Stimulated activated CD4-positive, alpha-beta T cell treated with anti-CD3 and anti-CD28 coated beads, Interleukin-1b, Interleukin-23, amount 100 ng/mL, for 24 hours (primary cell): ENCODE data around the gene HNRNPA2B1.
"Not testable (repeated sequence)": the region's sequence is repeated elsewhere in the genome, so short reads cannot be mapped to it uniquely, and the experiment has no call there.

Experiments
- DNase-seq, 4 experiments: peaks; one replicate each; pipeline ENCODE4 v3.0.0-alpha.2; 2020; ENCODE audit warnings: low read depth in 4 of 4, low spot score in 1 of 4

The HNRNPA2B1 gene

GRCh38 chr7:26198133-26198780, 2.3 kb downstream of the HNRNPA2B1 start:
- DNase-seq: no peak

GRCh38 chr7:26197153-26198115, 3.1 kb downstream of the HNRNPA2B1 start:
- DNase-seq: no peak

- DNase-seq: no peak
These were observed 4.5 kb downstream of the HNRNPA2B1 start for GRCh38 chr7:26195867-26196657.

DNA sequence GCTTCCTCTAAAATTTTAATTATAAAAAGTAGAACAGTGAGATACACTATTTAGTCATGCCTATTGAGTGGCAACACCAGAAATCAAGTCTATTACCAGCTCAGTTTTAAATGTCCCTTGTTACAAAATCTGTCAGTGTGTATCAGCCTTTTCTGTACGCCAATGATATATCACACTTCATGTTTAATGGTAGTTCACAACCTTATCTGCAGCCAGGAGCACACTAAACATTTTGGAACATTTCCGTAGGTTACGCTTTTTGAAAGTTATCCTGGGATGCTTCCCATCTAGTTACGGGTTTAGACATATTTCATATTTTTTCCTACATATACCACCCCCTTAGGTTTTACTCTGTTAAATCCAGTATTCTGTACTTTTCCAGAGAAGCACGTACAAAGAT, 5.4 kb downstream of the HNRNPA2B1 start:
- no peak for DNase-seq

- not testable (repeated sequence) for DNase-seq
These were observed 5.8 kb downstream of the HNRNPA2B1 start for GRCh38 chr7:26194764-26195163.

DNA sequence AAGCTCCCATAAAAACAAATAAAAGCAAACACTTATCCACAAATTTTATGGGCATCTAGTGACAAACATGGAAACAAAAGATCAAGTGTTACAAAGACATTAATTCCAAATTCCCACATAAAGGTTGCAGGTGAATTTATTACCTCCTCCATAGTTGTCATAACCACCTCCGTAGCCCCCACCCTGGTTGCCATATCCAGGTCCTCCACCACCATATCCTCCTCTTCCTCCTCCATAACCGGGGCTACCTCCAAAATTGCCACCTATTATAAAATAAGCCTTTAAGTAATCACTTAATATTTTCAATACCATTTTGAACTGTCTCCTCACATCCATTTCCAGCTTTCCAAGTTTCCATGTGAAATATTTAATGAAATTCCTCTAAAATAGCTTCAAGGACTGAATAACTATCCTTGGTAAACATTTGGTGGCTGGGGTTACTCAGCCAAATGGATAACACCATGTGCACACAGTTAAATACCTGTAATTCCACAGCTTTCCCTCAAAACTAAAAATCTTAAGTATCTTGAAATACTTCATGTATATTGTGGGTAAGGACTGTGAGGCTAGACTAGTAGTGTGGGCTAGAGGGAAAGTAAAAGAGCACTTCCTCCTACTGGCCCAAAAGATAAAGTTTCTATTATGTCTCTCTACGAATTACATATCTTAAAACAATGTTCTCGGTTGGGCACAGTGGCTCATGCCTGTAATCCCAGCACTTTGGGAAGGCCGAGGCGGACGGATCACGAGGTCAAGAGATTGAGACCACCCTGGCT, 6.9 kb downstream of the HNRNPA2B1 start:
- DNase-seq: no peak

DNA sequence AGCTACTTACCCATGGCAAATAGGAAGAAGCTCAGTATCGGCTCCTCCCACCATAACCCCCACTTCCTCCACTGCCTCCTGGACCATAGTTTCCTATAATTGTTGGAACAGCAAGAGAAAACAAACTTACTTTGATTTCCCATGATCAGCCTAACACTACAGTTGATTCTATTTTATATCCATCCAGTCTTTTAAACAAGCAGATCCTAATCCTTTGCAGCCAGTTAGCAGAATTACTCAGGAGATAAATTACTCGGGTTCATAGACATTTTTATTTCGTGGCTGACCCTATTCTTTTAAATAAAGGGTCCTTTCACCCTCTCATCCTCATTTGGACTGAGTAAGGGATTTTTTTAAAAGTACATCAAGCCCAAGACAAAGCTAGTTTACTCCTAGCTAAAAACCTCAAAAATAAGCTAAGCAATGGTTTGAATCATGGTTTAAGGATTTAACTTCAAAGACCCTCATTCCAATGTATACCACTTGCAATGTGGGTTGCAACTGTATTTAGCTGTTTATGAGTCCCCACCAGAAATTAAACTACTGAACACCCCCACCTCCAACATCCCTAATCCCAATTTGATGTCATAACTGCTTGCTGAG, 8.0 kb downstream of the HNRNPA2B1 start:
- DNase-seq: no peak

GRCh38 chr7:26191974-26192479, 8.5 kb downstream of the HNRNPA2B1 start:
- DNase-seq: no peak

DNA sequence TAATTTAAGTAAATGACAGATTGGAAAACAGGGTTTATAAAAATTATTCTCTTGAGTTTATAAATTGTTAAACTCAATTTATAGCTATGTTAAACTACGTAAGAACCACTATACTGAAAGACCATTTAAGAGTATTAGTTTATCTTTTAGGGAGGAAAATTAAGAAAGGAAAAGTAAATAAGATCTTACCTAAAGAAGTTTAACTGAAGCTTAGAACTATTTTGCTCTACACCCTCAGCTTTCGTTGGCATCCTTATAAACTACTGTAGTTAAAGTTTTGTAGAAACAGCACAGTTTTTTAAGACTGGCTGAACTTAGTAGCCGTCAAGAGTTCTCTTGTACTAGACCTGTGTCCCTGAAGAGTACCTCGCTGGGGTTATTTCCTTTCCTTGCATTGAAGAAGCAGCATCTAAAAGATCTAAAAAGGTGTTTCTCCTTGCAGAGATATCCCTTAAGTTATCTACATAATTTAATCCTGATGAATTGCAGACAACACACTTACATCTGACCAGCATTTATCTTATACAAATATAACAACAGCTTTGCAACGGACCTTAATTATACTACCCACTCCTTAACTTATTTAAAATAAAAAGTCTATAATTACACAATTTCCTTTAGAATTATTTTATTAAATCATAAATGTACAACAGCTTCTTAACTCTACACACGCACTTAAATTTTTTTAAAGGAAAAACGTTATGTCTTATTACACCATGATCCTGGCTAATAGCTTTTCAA, 9.1 kb downstream of the HNRNPA2B1 start:
- no peak for DNase-seq

DNA sequence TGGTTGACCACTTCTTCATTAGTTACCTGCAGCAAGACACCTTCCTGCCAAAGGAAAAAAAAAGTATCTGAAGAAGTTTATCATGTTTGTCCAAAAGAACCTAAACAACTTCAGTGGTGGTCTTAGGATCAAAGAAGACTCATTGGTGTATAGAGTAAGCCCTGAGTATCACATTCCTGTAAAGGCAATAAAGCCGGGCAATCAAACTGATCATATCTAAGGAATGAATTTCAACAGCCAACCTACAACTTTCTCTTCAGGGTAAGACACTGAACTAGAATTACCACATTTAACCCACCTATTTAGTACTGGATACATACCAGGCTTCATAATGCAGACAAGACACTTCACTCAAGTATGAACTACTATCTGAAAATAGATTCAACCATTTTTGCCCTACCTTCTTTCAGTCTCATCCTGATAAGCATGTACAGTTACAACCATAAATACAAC, 10.1 kb downstream of the HNRNPA2B1 start:
- no peak for DNase-seq

DNA sequence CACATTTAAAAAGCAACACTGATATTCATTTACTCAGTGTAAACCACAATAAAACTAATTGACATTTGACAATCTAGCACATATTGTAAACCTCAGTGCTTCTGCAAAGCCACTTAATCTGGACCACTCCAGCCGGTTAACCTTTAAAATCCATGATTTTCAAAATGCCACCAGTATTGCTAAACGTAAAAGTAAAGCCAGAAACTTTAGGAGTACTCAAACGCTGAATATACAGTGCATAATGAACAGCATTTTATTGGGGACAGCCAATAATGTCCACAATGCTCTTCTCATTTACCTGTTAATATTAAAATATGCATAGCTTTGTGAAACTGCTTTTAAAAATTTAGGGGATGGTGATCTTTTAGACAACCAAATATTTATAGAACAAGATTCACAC, 10.8 kb downstream of the HNRNPA2B1 start:
- no peak for DNase-seq

DNA sequence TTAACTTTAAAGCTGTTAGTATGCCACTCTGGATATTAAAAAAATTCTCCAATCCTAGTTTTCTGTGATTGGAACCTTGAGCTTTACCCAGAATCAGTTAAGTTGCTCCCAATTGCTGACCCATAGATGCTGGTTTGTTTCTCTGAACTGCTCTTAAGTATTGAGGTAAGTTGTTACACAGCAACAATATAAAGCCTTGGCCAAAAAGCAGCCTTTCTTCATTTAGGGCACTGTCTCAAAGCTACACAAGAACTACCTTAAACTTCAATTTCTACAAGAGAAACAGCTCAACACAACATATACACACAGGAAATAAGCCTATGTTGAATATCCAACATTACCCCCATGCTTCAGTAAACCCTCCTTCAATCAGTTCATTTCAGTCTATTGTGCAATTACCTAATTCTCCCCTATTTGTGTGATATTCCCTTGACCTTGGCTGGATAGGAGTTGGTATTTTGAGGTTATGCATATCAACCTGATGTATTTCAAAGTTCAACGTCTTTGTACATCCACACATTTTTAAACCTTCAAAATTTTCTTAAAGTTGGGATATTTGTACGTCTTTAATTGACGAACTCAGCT, 11.5 kb downstream of the HNRNPA2B1 start:
- no peak for DNase-seq

GRCh38 chr7:26188206-26188956, 12.2 kb downstream of the HNRNPA2B1 start:
- no peak for DNase-seq

DNA sequence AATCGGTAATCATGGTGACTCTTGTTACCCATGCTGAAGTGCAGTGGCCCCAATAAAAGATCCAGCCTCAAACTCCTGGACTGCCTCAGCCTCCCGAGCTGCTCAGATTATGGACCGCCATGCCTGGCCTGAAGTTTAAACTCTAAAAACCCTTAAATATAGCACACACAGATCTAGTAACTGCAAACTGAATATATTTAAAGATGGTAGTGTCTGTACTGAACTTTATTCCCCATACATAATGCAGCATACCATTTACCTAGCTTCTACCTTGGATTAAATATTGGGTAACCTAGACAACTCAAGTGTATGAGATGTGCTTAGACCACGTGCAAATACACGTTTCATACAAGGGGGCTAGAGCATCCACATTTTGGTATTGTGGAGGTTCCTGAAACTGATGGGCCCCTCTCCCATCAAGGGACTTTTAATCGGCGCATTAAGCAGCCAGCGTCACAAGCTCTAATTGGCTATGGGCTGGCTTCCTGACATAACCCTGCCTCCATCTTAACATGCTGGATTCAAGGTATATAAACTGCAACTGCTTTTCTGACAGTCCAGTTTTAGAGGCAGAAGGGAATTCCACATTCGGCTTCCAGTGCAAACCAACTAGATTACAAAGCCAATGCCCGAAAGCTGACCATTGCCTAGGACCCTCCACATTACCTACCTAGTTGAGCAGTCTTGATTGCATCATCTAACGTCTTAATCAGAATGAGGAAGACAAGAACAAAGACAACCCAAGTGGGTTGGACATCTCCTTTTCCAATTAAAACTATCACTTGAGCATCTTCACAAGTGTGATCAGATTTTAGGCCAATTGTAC, 13.0 kb downstream of the HNRNPA2B1 start:
- no peak for DNase-seq

DNA sequence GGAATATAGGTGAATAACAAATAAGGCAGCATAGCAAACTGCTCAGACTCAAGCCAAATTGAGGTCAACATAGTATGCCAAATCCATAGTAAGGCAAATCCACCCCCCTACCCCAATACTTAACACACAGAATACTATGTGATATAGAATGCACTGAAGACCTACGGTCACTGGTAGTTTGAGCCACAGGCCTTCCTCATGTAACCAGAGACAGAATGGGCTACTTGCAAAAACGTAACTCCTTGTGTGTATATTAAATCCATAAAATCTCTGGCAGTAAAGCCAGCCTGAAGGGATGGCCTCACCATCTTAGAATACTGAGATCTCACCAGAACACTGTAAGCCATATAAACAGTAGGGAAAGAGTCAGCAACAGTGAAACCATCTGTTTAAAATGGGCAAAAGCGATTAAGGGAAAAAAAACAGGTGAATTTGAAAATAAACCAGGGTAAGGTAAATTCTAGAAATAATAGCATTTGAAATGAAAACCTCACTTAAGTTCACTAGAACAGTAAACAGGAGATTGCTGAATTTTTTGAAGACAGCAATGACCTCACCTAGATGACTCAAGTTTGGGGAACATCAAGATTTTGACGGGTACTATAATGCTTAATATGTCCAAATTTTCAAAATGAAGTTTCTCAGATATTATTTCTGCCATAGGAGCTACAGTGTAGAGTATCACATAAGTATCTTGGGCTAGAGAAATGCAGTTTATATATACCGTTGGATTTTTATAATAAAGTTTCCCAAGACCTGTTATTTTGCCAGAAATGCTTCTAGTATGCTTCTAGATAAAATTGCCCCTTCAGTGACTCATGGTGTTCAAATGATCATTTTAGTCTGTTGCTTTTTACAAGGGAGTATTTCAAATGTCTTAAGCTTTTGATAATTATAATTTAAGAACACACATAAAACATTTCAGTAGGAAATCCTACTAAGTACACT, 13.9 kb downstream of the HNRNPA2B1 start:
- no peak for DNase-seq

- no peak for DNase-seq
These were observed 14.7 kb downstream of the HNRNPA2B1 start for GRCh38 chr7:26185844-26186180.
